Sigmoid colon (tissue), 7 donors: ENCODE measurements around the gene XCL1. TPM values are rescaled to one million over a fixed set of nuclear protein-coding genes. Genes with fewer than 3 reads are reported as not detected.

Source experiments
- DNase-seq: peaks from one replicate; pipeline ENCODE4 v3.0.0-alpha.2; 2019
- H3K27ac ChIP-seq, 4 donors: fragments of 200-600 bp; sonication (generic); one replicate each; pipeline ENCODE4 v1.5.1; 2016 to 2019; ENCODE audit warnings: mild to moderate bottlenecking in 1 of 4
- H3K27me3 ChIP-seq, 3 donors: fragments of 200-600 bp; sonication (generic); one replicate each; pipeline ENCODE4 v1.5.1; 2019; ENCODE audit warnings: mild to moderate bottlenecking in 1 of 3
- H3K36me3 ChIP-seq, 4 donors: fragments of 200-600 bp; sonication (generic); one replicate each; pipeline ENCODE4 v1.5.1; 2016 to 2019
- H3K4me1 ChIP-seq, 4 donors: fragments of 200-600 bp; sonication (generic); one replicate each; pipeline ENCODE4 v1.5.1; 2017 to 2019
- H3K4me3 ChIP-seq, 4 donors: fragments of 200-600 bp; sonication (generic); one replicate each; pipeline ENCODE4 v1.5.1; 2017 to 2019; ENCODE audit warnings: mild to moderate bottlenecking in 2 of 4, moderate library complexity in 1 of 4
- H3K9me3 ChIP-seq, 4 donors: fragments of 200-600 bp in 3 of 4; sonication (generic) in 3 of 4; one replicate each; pipeline versions ENCODE4 v1.5.1 to v1.6.1; 2013 to 2019
- CTCF ChIP-seq, 4 experiments: fragments of 450-650 bp in 3 of 4; fragments of 200-600 bp in 1 of 4; IDR thresholded peaks; one replicate each; pipeline ENCODE4 v1.5.1; 2016 to 2019; ENCODE audit warnings: antibody characterized with exemption in 4 of 4, mild to moderate bottlenecking in 3 of 4, moderate library complexity in 2 of 4
- EP300 ChIP-seq, 4 donors: sonication (generic); formaldehyde crosslinking; IDR thresholded peaks; one replicate each; pipeline ENCODE4 v1.6.1; 2017; ENCODE audit warnings: antibody characterized with exemption in 4 of 4
- POLR2A ChIP-seq, 2 donors: fragments of 450-650 bp; IDR thresholded peaks; one replicate each; pipeline ENCODE4 v1.6.1; 2016; ENCODE audit warnings: antibody characterized with exemption in 2 of 2, mild to moderate bottlenecking in 2 of 2, moderate library complexity in 2 of 2
- POLR2AphosphoS5 ChIP-seq, 4 donors: sonication (generic); formaldehyde crosslinking; IDR thresholded peaks; one replicate each; pipeline ENCODE4 v1.6.1; 2017; ENCODE audit warnings: antibody characterized with exemption in 4 of 4
- WGBS, 2 donors: extraction: QIAGEN DNeasy Blood & Tissue Kit; methylation state at CpG; one replicate each; pipeline ENCODE4 v1.1.7; 2013; 5-methylcytosine and 5-hydroxymethylcytosine counted together
- intact Hi-C: fragments of 100-400 bp; cut with DNase I; formaldehyde crosslinking; loops from one replicate; pipeline ENCODE4 v1.15.1; 2023
- polyA plus RNA-seq, 3 donors: library from polyadenylated mRNA; stranded (reverse); fragments of 200-250 nt; gene quantifications; one replicate each; pipeline ENCODE4 v1.2.3, GENCODE V29; 2013
- total RNA-seq, 4 donors: library from RNA; depleted of rRNA; stranded (reverse); fragments of >200 nt; gene quantifications; one replicate each; pipeline ENCODE4 v1.1.0, GENCODE V29; 2016
- donor health status: healthy with polysubstance abuse.
- donor health status: Bipolar disorder and iron deficiency.
- donor health status: healthy.

The XCL1 gene
- total and polyA plus RNA-seq, 7 donors, result 0.33 to 0.83 (median 0.50) TPM; not detected in 4

GRCh38 chr1:168598125-168598524 is 21.7 kb downstream of the XCL1 start:
- H3K27ac ChIP-seq, result no peak overlapping the region
- no peak overlapping the region for H3K4me3 ChIP-seq
- no peaks in the 10 kb centered on the region for H3K27me3 ChIP-seq
- intact Hi-C loops, result no loop called here
- no peaks in the 10 kb centered on the region for H3K36me3 ChIP-seq
- WGBS, 2 donors, result 89 to 92% methylated on average over 3 of the region's 3 CpGs
- TF ChIP-seq POLR2A (IDR thresholded peaks at IDR 0.05) (no peak), CTCF (IDR thresholded peaks at IDR 0.05) (no peak), EP300 (IDR thresholded peaks at IDR 0.05) (no peak), POLR2AphosphoS5 (IDR thresholded peaks at IDR 0.05) (no peak)
- DNase-seq, result no peak
- peaks cover 0 to 5% (median 2%) of the 10 kb centered on the region in 4 donors for H3K4me1 ChIP-seq
- no peaks in the 10 kb centered on the region for H3K9me3 ChIP-seq

GRCh38 chr1:168598892-168599291 is 22.5 kb downstream of the XCL1 start:
- Histone ChIP-seq H3K36me3 (no peaks in the 10 kb centered on the region), H3K9me3 (no peaks in the 10 kb centered on the region), H3K4me3 (no peak overlapping the region), H3K27me3 (no peaks in the 10 kb centered on the region), H3K4me1 (peaks cover 0 to 12% (median 6%) of the 10 kb centered on the region in 4 donors), H3K27ac (no peak overlapping the region)
- no peak for DNase-seq
- intact Hi-C loops, result no loop called here
- WGBS, 2 donors, result 96 to 97% methylated on average over 1 of the region's 1 CpG
- no peak for TF ChIP-seq EP300 (IDR thresholded peaks at IDR 0.05)
- no peak for TF ChIP-seq POLR2AphosphoS5 (IDR thresholded peaks at IDR 0.05)
- no peak for TF ChIP-seq POLR2A (IDR thresholded peaks at IDR 0.05)
- TF ChIP-seq CTCF (IDR thresholded peaks at IDR 0.05), result no peak

- no peaks in the 10 kb centered on the region for H3K36me3 ChIP-seq
- H3K27ac ChIP-seq, result no peak overlapping the region
- no peak for TF ChIP-seq EP300 (IDR thresholded peaks at IDR 0.05)
- no peak for TF ChIP-seq CTCF (IDR thresholded peaks at IDR 0.05)
- TF ChIP-seq POLR2AphosphoS5 (IDR thresholded peaks at IDR 0.05), result no peak
- no peak for TF ChIP-seq POLR2A (IDR thresholded peaks at IDR 0.05)
- no peaks in the 10 kb centered on the region for H3K27me3 ChIP-seq
- no peak for DNase-seq
- peaks cover 0 to 19% (median 8%) of the 10 kb centered on the region in 4 donors for H3K4me1 ChIP-seq
- no peak overlapping the region for H3K4me3 ChIP-seq
- 24 to 58% methylated on average over 2 of the region's 2 CpGs for WGBS, 2 donors
- intact Hi-C loops, result loop anchor here (5.0 to 10.0 kb wide), 4 partner anchors 185 to 945 kb away; partner anchors contain the start of gene ATP1B1
- H3K9me3 ChIP-seq, result no peaks in the 10 kb centered on the region
These were observed 23.2 kb downstream of the XCL1 start for GRCh38 chr1:168599641-168600040.

- peaks cover 0 to 32% (median 14%) of the 10 kb centered on the region in 4 donors for H3K4me1 ChIP-seq
- intact Hi-C loops, result loop anchor here (5.0 to 10.0 kb wide), 4 partner anchors 184 to 944 kb away; partner anchors contain the start of gene ATP1B1
These were observed 24.6 kb downstream of the XCL1 start for GRCh38 chr1:168601051-168601450.

More at GRCh38 chr1:168601051-168601450, 24.6 kb downstream of the XCL1 start:
- DNase-seq, result no peak
- TF ChIP-seq POLR2AphosphoS5 (IDR thresholded peaks at IDR 0.05), result no peak
- no peak for TF ChIP-seq CTCF (IDR thresholded peaks at IDR 0.05)
- H3K9me3 ChIP-seq, result no peaks in the 10 kb centered on the region
- no peak overlapping the region for H3K4me3 ChIP-seq
- H3K27me3 ChIP-seq, result no peaks in the 10 kb centered on the region
- no peak overlapping the region for H3K27ac ChIP-seq
- 75% methylated on average over 4 of the region's 4 CpGs for WGBS, 2 donors
- no peaks in the 10 kb centered on the region for H3K36me3 ChIP-seq
